Tibial artery (tissue), 4 donors: ENCODE results near the gene FXYD4.
"Not testable (repeated sequence)": the region's sequence is repeated elsewhere in the genome, so short reads cannot be mapped to it uniquely, and the experiment has no call there.

Source experiments
- DNase-seq, 2 donors: peaks; one replicate each; pipeline ENCODE4 v3.0.0-alpha.2; 2019
- H3K27ac ChIP-seq, 2 donors: fragments of 200-600 bp; sonication (generic) in 1 of 2; 1 replicate in 1 of 2; 2 replicates in 1 of 2; pipeline ENCODE4 v1.5.1; 2018 to 2019; ENCODE audit warnings: mild to moderate bottlenecking in 1 of 2
- H3K27me3 ChIP-seq, 2 donors: fragments of 200-600 bp; sonication (generic) in 1 of 2; one replicate each; pipeline versions ENCODE4 v1.5.1 to v1.6.0; 2016 to 2019
- H3K36me3 ChIP-seq, 3 donors: fragments of 200-600 bp; sonication (generic) in 2 of 3; one replicate each; pipeline ENCODE4 v1.5.1; 2016 to 2019; ENCODE audit warnings: mild to moderate bottlenecking in 2 of 3
- H3K4me1 ChIP-seq, 4 donors: fragments of 200-600 bp; sonication (generic) in 2 of 4; 1 replicate in 3 of 4; 2 replicates in 1 of 4; pipeline ENCODE4 v1.5.1; 2016 to 2019
- H3K4me3 ChIP-seq, 2 donors: fragments of 200-600 bp; sonication (generic) in 1 of 2; 1 replicate in 1 of 2; 2 replicates in 1 of 2; pipeline ENCODE4 v1.5.1; 2018 to 2019; ENCODE audit warnings: mild to moderate bottlenecking in 2 of 2
- H3K9me3 ChIP-seq, 3 donors: fragments of 200-600 bp; sonication (generic) in 1 of 3; one replicate each; pipeline ENCODE4 v1.5.1; 2016 to 2019
- intact Hi-C: fragments of 100-400 bp; cut with DNase I; formaldehyde crosslinking; loops from one replicate; pipeline ENCODE4 v1.15.0; 2023; ENCODE audit warnings: low total_unique reads
- TF ChIP-seq, protein P1 (sequence below), 2 experiments: fragments of 200-600 bp in 1 of 2; fragments of 450-650 bp in 1 of 2; IDR thresholded peaks; one replicate each; pipeline ENCODE4 v1.5.1; 2017 to 2019; ENCODE audit warnings: antibody characterized with exemption in 2 of 2, mild to moderate bottlenecking in 1 of 2, moderate library complexity in 1 of 2

FXYD4 gene

DNA sequence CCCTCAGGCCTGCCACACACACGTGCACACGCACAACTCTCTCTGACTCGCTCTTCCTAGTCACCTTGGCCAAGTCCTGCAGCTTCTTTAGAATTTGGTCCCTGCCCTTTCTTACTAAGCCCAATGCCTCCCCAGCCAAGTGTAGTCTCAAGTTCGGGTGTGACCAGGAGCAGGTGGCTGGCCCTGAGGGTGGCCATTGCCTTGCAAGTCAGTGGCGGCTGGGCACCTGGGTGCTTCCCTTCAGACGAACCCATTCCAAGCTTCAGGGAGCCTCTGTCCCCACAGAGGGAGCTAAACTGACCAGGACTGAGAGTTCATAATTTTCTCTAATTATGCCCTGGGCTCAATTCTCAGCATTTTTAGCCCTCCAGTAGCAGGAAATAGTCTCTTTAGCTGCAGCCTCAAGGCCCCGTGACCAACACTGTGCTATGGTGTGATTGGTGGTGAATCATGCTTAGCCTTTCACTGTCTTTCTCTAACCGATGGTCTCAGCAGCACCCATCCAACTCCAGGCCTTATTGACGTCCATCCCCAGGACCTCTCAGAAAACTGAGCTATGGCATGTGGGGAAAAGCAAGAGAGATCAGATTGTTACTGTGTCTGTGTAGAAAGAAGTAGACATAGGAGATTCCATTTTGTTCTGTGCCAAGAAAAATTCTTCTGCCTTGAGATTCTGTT lies 34.7 kb upstream of the FXYD4 start:
- TF ChIP-seq, protein P1, sequence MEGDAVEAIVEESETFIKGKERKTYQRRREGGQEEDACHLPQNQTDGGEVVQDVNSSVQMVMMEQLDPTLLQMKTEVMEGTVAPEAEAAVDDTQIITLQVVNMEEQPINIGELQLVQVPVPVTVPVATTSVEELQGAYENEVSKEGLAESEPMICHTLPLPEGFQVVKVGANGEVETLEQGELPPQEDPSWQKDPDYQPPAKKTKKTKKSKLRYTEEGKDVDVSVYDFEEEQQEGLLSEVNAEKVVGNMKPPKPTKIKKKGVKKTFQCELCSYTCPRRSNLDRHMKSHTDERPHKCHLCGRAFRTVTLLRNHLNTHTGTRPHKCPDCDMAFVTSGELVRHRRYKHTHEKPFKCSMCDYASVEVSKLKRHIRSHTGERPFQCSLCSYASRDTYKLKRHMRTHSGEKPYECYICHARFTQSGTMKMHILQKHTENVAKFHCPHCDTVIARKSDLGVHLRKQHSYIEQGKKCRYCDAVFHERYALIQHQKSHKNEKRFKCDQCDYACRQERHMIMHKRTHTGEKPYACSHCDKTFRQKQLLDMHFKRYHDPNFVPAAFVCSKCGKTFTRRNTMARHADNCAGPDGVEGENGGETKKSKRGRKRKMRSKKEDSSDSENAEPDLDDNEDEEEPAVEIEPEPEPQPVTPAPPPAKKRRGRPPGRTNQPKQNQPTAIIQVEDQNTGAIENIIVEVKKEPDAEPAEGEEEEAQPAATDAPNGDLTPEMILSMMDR (IDR thresholded peaks at IDR 0.05): no peak
- Histone ChIP-seq H3K4me3 (no peak overlapping the region), H3K27ac (no peak overlapping the region), H3K27me3 (peaks cover 0 to 18% of the 10 kb centered on the region in 2 donors), H3K9me3 (no peaks in the 10 kb centered on the region), H3K4me1 (peaks cover 0 to 8% (median 0%) of the 10 kb centered on the region in 4 donors), H3K36me3 (no peaks in the 10 kb centered on the region)
- no peak for DNase-seq
- intact Hi-C loops: no loop called here

DNA sequence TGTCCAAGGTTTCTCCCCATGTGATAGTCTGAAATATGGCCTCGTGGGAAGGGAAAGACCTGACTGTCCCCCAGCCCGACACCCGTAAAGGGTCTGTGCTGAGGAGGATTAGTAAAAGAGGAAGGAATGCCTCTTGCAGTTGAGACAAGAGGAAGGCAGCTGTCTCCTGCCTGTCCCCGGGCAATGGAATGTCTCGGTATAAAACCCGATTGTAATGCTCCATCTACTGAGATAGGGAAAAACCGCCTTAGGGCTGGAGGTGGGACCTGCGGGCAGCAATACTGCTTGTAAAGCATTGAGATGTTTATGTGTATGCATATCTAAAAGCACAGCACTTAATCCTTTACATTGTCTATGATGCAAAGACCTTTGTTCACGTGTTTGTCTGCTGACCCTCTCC lies 33.9 kb upstream of the FXYD4 start:
- H3K9me3 ChIP-seq, H3K4me1 ChIP-seq, H3K4me3 ChIP-seq, H3K36me3 ChIP-seq, intact Hi-C loops, DNase-seq, H3K27ac ChIP-seq: not testable (repeated sequence)
- peaks cover 0 to 23% of the 10 kb centered on the region in 2 donors for H3K27me3 ChIP-seq

DNA sequence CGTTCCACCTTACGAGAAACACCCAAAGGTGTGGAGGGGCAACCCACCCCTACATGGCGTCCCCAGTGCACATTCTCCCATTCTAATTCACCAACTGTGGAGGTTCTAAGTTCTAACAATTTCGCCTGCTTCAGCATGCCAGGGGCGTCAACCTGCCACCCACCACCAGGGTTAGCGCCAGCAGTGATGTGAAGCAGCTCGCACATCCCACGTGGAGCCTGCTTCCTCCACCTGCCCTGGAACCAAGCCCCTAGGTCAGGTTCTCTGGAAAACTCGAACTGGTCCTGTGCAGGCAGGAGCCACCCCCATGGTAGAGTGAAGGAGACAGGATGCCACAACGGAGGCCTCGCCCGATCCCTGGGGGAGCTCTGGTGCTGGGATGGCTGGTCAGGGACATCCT lies 33.3 kb upstream of the FXYD4 start:
- TF ChIP-seq, protein P1 (IDR thresholded peaks at IDR 0.05): no peak
- no peak overlapping the region for H3K27ac ChIP-seq
- DNase-seq: no peak
- peaks cover 0 to 29% of the 10 kb centered on the region in 2 donors for H3K27me3 ChIP-seq
- no peaks in the 10 kb centered on the region for H3K36me3 ChIP-seq
- H3K4me1 ChIP-seq: peaks cover 0 to 8% (median 0%) of the 10 kb centered on the region in 4 donors
- H3K4me3 ChIP-seq: no peak overlapping the region
- intact Hi-C loops: no loop called here
- no peaks in the 10 kb centered on the region for H3K9me3 ChIP-seq

DNA sequence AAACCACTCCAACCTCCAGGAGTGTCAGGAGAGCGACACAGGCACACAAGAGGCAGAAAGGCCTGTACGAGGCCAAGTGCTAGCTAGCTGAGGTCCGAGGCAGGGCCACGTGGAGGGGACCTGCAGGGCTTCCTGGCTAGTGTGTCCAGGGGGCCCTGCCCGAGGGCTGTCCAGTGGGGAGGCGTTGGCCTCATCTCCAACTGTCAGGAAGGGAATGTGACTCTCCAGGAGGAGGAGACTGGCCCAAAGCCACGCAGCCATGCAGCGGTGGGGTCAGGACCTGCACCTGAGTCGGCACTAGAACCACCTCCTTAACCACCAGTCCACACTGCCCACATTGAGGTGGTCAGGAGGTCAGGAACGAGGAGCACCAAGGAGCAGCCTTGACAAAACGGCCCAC lies 32.3 kb upstream of the FXYD4 start:
- intact Hi-C loops: no loop called here
- no peak for DNase-seq
- no peaks in the 10 kb centered on the region for H3K9me3 ChIP-seq
- H3K4me1 ChIP-seq: peaks cover 0 to 8% (median 0%) of the 10 kb centered on the region in 4 donors
- H3K27me3 ChIP-seq: peaks cover 0 to 26% of the 10 kb centered on the region in 2 donors
- TF ChIP-seq, protein P1 (IDR thresholded peaks at IDR 0.05): no peak
- H3K36me3 ChIP-seq: no peaks in the 10 kb centered on the region
- H3K27ac ChIP-seq: no peak overlapping the region
- H3K4me3 ChIP-seq: no peak overlapping the region

DNA sequence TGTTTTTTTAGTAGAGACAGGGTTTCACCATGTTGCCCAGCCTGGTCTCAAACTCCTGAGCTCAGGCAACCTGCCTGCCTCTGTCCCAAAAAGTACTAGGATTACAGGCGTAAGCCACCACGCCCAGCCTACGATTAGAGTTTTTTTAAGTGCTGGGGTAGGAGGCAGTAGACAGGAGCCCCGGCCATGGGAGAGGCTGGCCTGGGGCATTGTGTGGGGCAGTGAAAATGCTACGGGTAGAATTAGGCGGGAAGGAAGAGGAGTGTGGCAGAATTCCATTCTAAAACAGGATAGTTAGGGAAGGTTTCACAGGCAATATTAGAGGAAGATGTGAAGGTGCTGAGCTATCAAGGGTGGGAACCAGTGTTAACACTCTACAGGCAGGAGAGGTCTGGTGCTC lies 31.3 kb upstream of the FXYD4 start:
- intact Hi-C loops: no loop called here
- no peak overlapping the region for H3K27ac ChIP-seq
- DNase-seq: no peak

DNA sequence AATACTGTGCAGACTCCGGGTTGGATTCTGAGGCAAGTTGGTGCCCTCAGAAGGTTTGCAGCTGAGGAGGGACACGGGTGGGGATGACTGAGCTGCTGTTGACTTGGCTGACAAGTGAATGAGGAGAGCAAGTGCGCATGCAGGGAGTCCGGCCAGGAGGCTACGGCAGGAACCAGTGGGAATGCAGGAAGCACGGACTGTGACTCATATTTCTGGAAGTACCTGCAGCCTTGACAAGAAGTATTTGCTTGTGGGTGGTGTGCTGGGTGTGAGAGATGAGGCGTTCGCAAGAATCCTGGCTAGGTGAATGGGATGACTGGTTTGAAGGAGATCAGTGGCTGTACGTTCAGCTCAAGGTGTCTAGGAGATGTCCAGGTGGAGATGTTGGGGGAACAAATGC lies 30.8 kb upstream of the FXYD4 start:
- peaks cover 0 to 8% (median 0%) of the 10 kb centered on the region in 4 donors for H3K4me1 ChIP-seq
- no peak for DNase-seq
- H3K27ac ChIP-seq: no peak overlapping the region
- H3K27me3 ChIP-seq: peaks cover 0 to 22% of the 10 kb centered on the region in 2 donors
- no peaks in the 10 kb centered on the region for H3K36me3 ChIP-seq
- TF ChIP-seq, protein P1 (IDR thresholded peaks at IDR 0.05): no peak
- H3K9me3 ChIP-seq: no peaks in the 10 kb centered on the region
- no peak overlapping the region for H3K4me3 ChIP-seq
- intact Hi-C loops: no loop called here

More for the DNA sequence above, 31.3 kb upstream of the FXYD4 start:
- Histone ChIP-seq H3K9me3 (no peaks in the 10 kb centered on the region), H3K36me3 (no peaks in the 10 kb centered on the region), H3K27me3 (peaks cover 0 to 24% of the 10 kb centered on the region in 2 donors), H3K4me3 (no peak overlapping the region), H3K4me1 (peaks cover 0 to 8% (median 0%) of the 10 kb centered on the region in 4 donors)
- TF ChIP-seq, protein P1 (IDR thresholded peaks at IDR 0.05): no peak
